ENCODE results near the gene RANBP3. TPM values are rescaled to one million over a fixed set of nuclear protein-coding genes. Genes with fewer than 3 reads are reported as not detected.
A peak's percentile ranks its signal among the peaks of the same experiment; 100 is the strongest.

Gene RANBP3
- total RNA-seq, 1 experiment from 2014 or later, result 89.2 TPM

DNA sequence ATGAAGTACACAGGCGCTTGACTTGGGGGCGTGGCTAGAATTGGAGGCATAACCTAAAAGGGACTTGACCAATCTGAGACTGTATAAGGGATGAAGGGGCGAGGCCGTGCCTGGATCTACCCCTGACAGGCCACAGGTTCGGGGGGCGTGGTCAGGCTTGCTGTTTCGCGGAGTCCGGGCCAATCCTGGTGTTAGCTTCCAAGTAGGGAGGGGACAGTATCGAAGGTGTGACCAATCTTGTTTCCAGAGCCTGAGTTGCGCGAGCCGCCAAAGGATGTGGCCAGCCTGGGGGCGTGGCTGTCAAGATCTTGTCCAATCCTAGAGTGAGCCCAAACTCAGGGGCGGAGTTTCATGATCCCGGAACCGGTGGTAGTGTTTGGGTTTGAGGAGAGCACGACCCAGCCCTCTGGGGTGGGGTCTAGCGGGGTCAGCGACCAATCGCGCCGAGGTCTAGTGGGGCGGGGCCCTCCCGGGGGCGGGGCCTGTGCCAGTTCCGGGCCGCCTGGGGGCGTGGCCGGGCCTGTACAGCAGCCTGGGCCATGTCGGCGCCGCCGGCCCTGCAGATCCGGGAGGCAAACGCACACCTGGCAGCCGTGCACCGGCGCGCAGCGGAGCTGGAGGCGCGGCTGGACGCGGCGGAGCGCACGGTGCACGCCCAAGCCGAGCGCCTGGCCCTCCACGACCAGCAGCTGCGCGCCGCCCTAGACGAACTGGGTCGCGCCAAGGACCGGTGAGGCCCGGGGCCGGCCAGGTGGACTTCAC, 73.4 kb downstream of the RANBP3 start, which contains the start of gene VMAC:
Gene VMAC, plus strand, starts transcription at position 521 of the 762 bp plus-strand sequence. Its CDS starts 19 bp downstream, at position 540.
- DNase-seq (ENCODE audit: low read depth), result peak; percentile 100

DNA sequence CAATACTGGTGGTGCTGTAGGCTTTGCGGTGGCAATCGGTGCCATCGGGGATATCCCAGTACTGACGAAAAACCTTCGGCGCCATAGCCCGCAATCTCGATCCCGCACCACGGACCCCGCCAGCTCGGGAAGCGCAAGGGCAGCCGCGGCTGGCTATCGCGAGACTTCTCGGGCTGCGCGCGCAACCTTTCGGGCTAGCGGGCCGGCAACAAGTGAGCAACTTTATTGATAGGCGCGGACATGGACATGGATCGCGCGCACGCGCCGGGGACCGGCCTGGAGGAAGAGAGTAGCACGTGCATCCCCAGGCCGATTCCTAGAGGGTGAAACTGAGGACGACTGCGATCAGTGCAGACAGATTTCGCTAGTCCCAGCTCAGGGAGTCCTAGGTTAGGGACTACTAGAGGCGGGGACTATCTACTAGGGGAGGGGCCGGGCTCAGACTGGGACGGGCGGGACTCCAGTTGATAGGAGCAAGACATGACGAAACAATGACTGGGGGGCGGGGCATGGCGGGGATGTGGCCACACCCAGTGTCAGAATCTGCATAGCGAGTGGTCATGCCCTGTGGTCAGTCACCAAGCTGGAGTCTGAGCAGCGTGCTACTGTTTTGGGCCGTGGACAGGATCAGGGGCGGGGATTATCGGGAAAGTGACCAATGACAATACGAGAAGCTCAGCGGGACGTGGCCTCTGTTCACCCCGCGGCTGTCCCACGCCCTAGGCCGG, 74.2 kb downstream of the RANBP3 start, which contains the start of gene NDUFA11:
Gene NDUFA11, minus strand, starts transcription at position 167 of the 728 bp plus-strand sequence. Its CDS starts 82 bp downstream, at position 85.
- DNase-seq (ENCODE audit: low read depth), result no peak

DNA sequence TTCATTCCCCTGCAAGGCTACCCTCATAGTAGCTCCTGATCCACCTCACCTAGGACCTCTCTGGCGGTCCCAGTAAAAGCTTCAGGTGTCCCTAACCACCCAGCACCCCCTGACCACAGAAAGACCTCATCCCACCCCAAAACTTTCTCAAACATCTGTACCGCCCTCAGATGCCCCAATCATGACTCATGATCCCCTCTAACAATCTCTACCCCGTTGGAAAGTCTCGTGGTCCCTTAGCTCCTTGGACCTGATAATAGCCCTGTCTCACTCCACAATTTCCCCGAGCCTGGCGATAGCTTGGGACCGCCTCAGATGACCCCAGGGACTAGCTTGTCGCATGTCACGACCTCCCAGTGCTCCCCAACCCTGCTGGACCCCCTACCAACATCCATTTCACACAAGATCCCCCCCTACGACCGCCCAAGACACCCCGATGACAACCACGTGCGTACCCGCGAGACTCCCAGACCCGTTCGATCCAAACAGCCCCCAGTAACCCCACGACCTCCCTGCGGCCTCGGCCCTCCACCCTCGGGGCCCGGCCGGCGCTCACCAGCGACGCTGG, 74.8 kb downstream of the RANBP3 start:
- peak; percentile 21 for DNase-seq (ENCODE audit: low read depth)

DNA sequence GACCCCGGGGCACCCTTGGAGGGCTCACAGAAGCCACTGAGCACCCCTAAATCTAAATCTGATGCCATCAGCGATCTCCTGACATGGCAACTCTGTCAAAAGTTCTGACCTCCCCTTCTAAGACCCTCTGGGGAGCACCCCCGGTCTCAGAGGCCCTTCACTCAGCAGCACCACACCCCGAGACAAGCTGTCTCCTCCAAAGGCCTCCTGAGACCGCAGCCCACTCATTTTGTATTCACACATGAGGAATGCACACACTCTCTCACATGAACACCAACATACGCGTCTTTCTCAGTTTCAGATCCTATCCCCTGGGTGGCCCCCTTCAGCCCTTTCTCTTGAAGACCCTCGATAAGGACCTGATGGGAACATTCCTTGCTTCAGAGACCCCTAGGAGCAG, 77.0 kb downstream of the RANBP3 start:
- no peak for DNase-seq (ENCODE audit: low read depth)

DNA sequence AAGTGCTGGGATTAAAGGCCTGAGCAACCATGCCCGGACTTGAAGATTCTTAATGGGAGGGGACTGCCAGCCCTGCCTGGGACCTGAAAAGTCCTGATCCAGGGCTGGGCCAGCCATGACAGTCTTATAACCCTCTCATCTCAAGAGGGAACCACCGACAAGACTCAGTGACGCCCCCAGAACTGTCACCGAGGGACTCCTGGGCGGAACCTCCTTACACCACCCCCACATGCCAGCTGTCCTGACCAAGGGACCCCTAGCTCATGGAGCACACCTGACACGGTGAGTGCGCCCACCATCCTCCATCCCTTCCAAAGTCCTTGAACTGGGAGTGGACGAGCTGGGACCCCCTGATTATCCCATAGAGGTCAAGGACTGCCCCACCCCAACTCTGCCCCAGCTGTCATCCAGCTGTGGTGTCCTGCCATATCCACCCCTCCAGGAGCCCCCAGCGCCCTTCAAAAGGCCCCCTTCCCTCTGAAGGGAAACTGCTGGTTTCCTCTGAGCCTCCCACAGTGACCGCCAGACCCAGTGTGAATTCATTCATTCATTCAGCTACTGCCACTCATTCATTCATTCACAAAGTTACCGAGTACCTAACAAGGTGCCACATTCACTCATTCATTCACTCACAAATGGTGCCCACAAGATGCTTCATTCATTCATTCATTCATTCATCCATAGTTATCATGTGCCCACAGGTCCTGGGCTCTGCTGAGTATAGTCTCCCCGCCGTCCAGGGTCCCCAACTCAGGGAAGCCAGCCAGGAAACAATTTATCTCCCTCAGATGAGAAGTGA, 78.0 kb downstream of the RANBP3 start:
- no peak for DNase-seq (ENCODE audit: low read depth)

DNA sequence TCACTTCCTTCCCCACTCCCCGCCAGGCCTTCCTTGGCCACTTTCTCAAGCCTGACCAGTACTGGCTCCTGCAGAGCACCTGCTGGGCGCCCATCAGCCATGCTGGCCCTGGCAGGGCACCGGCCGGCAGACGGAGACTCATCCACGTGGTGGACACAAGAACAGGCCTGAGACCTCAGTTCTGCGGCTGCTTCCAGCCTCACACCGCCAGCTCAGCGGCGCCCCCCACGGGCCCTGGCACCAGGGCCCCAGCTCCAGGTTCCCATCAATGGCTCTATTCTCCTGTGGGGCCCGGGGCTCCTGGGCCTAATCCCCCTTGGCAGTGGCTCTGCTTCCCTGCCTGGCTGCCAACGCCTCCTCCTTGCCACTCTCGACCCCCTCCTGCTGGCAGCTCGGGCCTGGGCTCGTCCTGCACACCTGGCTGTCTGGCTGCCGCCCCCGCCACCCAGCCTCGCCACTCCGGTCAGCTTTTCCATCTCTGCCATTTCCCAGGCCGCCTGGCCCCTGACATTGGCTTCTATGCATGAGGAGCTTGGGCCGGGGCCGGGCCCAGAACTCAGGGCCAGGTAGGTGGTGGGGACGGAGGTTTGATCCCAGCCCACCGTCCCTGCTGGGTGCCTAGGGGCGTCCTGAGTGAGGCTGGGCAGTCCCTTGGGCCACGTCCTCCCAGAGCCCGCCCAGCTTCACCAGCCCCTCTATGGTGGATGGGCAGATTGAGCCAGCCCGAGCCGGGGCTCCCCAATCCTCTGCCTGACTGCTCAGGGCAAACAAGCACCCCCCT, 80.6 kb downstream of the RANBP3 start:
- DNase-seq (ENCODE audit: low read depth), result no peak

DNA sequence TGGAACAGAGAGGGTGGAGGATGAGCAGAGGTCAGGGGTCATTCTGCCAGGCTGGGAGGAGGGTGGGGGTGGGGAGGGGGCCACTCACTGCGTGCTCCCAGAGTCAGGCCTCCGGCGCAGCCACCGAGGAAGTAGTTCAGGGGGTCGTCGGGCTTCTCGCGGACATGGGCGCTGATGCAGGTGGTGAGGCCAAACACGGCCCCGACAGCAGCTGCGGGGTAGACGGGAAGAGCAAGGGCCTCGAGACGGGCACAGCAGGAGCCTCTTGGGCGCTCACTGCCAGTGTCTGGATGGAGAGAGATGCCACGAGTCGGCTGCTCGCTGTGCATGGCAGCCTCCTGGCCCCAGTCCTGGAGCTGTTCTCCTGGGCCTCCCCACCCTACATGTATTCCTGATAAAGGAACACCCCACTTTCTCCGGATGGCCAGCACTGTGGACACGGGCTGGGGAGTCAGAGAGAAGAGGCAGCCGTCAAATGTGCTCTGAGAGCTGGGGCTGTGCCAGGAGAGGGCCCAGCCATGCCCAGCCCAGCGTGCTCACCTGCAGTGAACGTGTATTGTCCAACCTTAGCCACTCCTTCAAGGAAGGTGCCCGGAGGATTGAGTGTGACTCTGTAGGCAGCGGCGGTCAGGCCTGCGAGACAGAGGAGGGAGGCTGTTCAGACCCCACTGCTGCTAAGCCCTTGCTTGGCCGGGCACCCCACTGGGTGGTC, 81.4 kb downstream of the RANBP3 start:
- no peak for DNase-seq (ENCODE audit: low read depth)

DNA sequence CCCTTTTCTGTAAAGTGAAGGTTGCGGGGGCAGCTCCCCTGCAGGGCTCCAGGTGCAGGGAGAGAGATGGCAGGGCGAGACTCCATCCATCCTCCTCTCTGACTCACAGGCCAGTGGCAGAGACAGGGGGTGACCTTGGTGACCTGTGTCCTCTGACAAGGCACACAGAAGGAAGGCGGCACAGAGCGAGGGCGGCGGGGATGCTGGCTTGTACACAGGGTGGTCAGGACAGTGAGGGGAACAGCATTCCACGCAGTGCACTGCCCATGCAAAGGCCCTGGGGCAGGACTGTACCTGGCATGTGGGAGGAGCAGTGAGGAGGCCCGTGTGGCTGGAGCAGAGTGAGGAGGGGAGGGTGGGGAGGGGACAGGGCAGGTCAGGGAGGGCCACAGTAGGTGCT, 82.0 kb downstream of the RANBP3 start:
- DNase-seq (ENCODE audit: low read depth), result no peak

DNA sequence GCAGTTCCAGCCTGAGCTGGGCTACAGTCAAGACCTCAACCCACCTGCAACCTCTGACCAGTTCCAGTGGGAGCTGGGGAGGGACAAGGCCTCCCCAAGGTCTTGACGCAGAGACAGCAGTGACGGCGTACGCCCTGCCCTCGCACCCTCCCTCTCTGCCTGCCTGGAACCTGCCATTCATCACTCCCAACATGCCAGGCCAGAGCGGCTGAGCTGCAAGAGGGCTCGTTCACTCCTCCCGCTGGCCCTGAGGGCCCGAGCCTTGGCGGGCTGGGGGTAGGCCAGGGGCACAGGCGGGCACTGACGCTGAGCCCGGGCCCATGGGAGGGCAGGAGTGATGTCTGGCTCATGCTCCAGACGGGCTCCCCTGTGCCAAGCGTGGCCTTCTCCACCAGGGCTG, 82.5 kb downstream of the RANBP3 start:
- DNase-seq (ENCODE audit: low read depth), result no peak

DNA sequence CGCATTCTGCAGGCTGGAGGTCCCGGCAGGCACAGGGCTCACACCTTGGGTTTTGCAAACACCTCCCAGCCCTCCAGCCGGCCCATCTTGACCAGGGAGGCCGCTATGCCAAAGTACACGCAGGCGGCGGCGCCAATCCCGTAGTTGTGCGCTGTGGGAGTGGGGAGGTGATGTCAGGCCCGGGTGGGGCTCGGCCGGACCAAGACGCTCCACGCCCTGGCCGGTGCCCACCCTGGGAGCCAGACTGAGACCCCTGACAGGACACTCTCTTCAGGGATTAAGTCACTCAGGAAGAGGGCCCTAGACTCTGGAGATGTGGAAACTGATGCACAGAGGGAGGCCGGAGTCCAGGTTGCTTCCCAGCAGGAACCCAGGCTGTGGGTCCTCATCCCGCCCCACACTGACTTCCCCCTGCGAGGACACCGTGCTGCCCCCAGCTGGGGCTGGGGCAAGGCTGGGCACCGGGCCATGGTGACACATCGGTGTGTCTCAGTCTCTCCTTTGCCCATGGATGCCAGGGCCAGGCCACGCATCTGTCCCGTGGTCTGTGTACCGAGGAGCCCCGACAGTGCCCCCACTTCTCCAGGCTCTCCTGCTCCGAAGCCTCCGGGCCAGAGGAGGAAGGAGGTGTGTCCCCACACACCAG, 83.1 kb downstream of the RANBP3 start:
- DNase-seq (ENCODE audit: low read depth), result no peak

DNA sequence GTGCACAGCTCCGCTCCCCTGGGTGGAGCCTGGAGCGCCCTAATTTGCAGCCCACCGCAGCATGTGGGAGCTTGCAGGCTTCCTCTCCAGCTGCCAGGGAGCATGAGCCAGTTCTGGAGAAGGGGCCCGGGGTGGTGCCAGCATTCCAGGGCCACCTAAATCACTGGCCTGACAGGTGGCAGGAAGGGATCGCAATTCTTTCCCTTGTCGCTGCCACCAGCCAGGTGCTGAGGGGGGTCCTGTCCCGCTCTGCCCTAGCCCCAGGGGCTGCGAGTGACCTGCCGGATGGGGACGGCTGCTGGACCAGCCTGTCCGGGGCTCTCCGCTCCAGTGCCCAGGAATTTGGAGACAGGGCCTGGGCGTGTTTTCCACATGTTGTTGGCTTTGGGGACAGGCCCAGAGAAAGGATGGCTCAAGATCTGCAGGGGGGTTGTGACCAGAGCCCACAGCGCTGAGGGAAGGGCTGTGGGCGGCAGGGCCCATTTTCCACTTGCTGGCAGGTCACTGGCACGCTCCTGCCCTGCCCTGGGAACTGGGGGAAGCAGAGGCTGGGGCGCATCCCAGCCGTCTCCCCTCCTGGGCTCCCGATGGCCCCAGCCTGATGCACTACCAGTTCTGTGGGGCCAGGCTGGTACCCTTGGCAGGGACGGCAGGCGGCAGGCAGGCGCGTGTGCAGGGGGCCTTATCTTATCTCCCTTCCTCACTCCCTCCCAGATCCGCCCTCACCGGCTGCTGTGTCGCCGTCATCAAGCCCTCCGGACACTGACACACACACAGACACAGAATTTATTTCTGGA, 83.8 kb downstream of the RANBP3 start:
- DNase-seq (ENCODE audit: low read depth), result no peak

DNA sequence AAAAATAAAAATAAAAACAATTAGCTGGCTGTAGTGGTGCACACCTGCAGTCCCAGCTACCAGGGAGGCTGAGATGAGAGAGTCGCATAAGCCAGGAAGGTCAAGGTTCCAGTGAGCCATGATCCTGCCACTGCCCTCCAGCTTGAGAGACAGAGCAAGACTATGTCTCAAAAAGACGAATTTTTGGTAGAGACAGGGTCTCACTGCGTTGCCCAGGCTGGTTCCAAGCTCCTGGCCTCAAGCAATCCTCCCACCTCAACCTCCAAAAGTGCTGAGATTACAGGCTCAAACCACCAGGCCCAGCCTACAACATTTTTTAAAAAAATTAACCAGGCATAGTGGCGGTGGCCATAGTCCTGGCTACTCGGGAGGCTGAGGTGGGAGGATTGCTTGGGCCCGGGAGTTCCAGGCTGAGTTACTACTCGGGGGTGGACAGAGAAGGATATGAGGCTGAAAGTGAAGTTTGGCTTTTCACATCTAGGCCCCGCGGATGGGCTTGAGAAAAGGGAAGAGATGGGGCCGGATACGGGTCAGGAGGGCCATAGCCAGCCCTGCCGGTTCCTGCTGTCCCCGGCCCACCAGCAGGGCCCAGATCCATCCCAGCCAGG, 84.5 kb downstream of the RANBP3 start:
- no peak for DNase-seq (ENCODE audit: low read depth)

DNA sequence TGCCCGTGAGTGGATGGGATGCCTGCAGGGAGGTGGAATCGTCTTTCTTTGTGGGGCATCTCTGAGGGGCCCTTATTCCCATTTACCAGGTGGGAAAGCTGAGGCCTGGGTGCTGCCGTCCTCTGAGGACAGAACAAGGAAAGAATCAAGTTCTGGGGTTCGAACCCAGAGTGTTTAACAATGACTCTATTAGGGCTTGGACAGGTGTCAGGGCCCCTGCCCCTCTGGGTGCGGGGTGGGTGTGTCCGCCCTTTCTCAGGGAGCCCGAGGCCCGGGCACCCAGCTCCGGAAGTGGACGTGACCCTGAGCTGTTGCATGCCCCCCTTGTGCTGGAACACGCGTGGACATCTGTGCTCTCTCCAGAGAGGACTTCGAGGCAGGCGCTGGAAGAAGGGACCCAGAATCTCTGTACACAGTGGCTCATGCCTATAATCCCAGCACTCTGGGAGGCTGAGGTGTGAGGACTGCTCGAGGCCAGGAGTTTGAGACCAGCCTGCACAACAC, 85.1 kb downstream of the RANBP3 start:
- DNase-seq (ENCODE audit: low read depth), result no peak

DNA sequence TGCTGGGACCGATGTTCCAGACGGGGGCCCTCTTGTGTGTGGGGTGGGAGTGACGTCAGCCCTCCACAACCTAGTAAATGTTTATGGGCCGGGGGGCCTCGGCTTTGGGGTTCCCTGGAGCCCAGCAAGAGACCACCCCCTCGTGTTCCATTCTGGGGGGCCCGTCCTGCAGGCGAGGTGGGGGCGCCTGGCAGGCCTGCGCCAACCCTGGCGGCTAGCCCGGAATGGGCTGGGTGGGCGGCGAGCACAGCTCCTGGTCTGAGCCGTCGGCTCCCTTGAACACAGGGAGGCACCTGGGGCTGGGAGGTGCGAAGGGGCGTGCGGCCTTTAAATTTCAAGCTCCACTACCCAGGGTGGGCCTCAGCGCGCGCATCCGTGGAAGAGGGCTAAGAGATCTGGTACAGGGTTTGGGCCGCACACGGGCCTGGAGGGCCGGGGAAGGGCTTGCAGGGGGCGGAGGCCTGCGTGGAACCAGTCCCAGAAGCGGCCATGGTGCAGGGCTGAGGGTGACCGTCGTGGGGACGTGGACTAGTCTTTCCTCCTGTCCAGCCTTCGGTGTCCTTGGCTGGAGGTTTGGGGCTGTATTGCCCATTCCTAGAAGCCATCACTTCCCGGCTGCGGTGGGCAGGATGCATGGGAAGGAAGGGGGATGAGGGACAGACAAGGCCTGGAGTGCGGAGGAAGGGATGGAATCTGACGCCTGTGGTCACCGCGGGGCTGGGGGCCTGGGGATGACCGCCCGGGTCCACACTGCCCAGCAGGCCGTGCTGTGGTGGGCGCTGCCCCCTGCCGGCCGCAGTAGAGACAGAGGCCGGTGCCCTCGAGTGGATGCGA, 85.8 kb downstream of the RANBP3 start:
- DNase-seq (ENCODE audit: low read depth), result peak; percentile 38

DNA sequence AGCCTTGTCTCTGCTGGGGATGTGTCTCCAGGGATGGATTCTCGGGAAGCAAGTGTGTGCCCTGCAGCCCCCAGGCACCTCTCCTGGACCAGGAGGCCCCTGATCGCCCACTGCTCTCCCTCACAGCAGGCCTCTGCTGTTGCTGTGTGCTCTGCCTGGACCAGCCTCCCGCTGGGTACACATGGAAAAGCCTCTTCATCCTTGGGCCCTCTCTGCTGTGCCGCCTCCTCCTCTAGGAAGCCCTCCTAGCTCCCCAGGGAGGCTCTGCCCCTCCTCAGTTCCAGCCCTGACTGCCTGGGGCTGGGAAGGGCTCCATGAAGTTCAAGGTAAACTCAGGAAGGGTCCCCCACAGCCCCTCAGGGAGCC, 86.4 kb downstream of the RANBP3 start:
- DNase-seq (ENCODE audit: low read depth), result no peak

DNA sequence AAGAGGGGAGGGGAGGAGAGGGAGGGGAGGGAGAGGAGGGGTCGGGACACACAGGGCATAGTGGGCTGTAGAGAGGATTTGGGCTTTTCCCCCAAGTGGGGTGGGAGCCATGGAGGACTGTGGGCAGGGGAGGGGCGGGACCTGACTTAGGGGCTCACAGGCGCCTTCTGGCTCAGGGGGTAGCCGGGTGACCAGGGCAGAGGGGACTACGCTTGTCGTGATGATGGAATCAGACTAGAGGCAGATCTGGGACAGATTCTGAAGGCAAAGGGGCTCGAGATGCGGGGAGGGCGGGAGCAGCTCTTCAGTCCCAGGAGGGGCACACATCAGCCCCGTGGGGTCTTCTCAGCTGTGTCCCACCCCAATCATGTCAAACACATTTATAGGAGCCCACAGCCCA, 87.8 kb downstream of the RANBP3 start:
- DNase-seq (ENCODE audit: low read depth), result no peak

DNA sequence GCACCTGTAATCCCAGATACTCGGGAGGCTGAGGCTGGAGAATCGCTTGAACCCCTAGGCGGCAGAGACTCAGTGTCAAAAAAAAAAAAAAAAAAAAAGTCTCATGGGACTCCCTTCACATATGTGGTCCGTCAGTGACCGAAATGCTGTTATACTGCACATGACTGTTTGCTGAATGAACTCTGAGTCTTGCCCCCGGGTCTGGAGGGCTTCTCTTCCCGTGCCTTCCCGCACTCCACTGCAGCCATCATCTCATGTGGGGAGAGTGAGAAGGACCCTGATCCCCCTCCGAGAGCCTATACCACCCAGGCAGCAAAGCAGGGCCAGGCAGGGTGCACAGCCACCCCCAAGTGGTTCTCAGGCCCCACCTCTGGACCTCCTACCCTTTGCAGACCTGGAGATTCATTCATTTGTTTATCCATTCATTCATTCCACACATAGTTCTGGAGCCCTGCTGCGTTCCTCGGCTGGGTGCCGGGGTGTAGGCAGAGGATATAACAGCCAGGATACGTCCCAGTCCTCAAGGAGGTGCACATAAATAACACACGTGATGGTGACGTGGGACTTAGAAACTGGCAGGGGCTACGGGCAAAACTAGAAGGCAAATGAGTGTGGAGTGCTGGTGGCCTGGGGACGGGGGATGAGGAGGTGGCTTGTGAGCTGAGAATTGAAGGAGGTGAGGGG, 88.5 kb downstream of the RANBP3 start:
- DNase-seq (ENCODE audit: low read depth), result no peak
